Muscle of back (tissue), 11 donors: ENCODE data around the gene CNGA3. TPM values are rescaled to one million over a fixed set of nuclear protein-coding genes. Genes with fewer than 3 reads are reported as not detected.
A peak's percentile ranks its signal among the peaks of the same experiment; 100 is the strongest.

Source experiments
- DNase-seq, 3 donors: peaks; one replicate each; pipeline versions ENCODE4 v3.0.0 to v3.0.0-alpha.2; 2013
- polyA plus RNA-seq, 10 donors: library from polyadenylated mRNA; unstranded; fragments of 120-200 nt; gene quantifications; one replicate each; pipeline ENCODE4 v1.2.1, GENCODE V29; 2013; ENCODE audit not compliant: insufficient read length in 10 of 10

Gene CNGA3
- polyA plus RNA-seq, 10 donors = 0.20 to 0.97 (median 0.63) TPM

DNA sequence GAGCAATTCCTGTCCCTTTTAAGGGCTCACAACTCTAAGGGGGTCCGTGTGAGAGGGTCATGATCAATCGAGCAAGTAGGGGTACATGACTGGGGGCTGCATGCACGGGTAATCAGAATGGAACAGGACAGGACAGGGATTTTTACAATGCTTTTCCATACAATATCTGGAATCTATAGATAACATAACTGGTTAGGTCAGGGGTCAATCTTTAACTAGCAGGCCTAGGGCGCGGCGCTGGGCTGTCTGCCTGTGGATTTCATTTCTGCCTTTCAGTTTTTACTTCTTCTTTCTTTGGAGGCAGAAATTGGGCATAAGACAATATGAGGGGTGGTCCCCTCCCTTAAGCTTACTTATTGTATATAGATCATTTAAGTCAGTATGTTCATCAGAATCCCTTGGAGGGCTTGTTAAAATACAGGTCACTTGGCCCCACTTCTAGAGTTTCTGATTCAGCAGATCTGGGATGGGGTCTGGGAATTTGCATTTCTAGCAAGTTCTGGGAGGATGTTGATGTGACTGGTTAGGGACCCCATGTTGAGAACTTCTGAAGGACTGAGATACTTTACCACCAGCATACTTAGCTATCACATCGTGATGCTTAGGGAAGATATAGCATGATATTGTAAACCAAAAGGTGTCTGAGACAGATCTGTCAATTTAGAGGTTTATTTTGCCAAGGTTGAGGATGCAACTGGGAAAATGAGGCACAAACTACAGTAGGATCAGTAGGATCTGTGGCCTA, 95.6 kb downstream of the CNGA3 start:
- no peak for DNase-seq

DNA sequence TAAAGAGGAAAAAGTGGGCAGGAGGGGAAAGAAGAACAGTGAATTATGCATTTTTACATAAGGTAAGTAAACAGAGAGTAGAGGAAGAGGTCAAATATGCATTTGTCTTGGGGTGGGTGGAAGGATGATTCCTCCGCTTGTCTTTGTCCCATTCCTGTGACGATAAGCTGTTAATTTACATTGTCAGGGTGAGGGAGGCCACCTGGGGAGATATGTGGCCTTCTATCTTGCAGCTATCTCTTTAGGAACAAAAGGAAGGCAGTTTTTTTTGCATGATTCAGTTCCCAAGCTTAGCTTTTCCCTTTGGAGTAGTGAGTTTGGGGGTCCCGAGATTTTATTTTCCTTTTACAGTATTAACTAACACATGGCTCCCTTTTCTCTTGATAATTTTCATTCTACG, 96.2 kb downstream of the CNGA3 start:
- no peak for DNase-seq

DNA sequence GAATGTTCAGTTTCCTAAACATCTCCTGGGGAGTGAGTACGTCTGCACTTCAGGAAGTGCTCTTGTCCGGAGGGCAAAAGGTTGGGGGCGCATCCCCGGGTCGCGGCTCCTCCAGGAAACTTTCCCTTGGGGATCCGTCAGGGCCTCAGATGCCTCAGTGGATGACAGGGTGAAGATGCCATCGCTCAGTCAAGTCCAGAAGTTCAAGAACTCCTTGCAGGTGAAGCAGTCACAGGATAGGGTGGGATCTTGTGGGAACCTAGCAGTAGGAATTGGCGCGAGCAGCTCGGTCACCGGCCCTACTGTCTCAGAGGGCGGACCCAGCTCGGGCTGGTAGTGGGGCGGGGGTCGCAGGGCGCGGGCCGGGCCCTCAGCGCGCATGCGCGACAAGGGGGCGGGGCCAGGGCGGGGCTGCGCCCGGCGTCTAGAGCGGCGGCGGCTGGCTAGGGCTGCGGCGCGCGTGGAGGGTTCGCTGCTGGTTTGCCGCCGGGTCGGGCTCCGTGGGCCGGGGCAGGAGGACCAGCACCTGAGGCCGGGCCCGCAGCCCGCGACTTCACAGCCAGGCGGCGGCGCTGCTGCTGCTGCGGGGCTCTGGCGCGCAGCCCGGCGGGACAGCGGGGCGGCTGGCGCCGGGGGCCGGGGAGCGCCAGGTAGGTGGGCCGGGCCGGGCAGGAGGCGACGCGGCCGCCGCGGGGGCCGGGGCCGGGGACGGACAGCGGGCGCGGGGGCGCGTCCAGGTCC, 98.3 kb downstream of the CNGA3 start, which contains the start of gene INPP4A:
TSS of gene INPP4A (plus strand) at position 423 of the 741 bp plus-strand sequence. CDS start 75,191 bp downstream, outside the sequence.
- peak; percentile 63 to 89 (median 83) for DNase-seq

- DNase-seq = peak in 1 of 3 donors; percentile 64
Measured at GRCh38 chr2:98445177-98445682, 99.0 kb downstream of the CNGA3 start.

DNA sequence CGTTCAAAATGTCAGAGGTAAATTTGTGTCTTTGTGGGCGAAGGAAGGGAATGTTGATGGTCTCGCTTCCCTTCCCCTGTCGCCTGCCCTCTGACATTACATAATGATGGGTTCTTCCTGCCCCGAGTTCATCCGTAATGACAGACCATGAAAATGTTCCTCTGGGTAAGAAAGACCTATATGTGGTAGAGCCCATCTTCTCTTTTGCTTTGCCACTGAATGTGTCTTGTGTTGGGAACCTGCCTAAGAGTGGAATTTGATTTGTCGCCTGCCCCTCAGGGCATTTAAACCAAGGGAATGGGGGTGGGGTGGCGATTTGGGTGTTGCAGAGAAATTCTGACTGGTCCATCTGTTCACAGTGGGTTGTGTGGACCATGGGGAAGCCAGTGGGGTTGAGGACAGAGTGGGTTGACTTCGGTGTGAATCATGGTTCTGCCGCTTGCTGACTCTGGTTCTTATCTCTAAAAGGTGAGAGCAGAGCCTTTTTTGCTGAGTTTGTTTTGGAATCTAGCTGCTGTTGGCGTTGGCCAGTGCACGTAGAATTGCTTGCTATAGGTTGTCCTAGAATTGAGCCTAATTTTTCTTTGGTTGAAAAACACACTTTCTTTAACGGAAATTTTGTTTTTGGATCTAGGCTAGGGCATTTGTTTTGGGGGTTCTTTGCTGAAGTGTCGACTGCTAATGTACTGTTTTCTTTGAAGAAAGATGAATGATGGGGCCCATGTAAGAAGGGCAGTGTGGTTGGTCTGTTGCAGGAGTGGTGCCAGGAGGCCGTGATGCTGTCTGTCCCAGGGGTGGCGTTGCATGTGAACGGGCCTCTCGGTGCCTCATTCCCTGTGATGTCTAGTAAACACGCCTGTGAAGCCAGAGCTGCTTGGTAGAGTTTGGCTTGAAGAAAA, 99.7 kb downstream of the CNGA3 start:
- DNase-seq = no peak

DNA sequence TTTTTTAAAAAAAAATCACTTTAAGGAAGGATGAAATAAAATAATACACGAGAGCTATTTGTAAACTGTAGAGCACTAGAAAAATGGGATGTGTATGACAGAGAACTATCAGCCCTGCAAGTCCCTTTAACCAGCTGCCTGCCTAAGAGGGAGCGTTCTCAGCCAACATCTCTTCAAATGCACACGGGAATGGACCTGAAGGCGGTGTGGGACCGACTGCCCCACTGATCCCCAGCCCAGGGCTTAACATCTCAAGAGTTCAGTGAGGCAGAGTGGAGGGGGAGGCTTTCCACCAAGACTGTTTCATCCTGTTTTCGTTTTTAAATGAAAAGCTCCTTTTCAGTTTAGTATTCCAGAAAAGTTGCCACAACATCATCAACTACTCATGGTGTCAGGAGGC, 100.6 kb downstream of the CNGA3 start:
- DNase-seq = no peak

Other genes starting within 250 kb of the CNGA3 start
- 10 to 100 TPM in 9 of 10 donors, 1 to 10 TPM in 1; 9.9 to 15.7 (median 14.0) TPM for gene INPP4A, start 98.4 kb downstream of the CNGA3 start, polyA plus RNA-seq